Limb (tissue), 2 donors: ENCODE results near the gene RAP1GAP2.
"Not testable (repeated sequence)": the region's sequence is repeated elsewhere in the genome, so short reads cannot be mapped to it uniquely, and the experiment has no call there.

Experiments used
- DNase-seq, 2 donors: peaks; one replicate each; pipeline ENCODE4 v3.0.0-alpha.2; 2016; ENCODE audit errors: extremely low spot score in 2 of 2

The RAP1GAP2 gene

DNA sequence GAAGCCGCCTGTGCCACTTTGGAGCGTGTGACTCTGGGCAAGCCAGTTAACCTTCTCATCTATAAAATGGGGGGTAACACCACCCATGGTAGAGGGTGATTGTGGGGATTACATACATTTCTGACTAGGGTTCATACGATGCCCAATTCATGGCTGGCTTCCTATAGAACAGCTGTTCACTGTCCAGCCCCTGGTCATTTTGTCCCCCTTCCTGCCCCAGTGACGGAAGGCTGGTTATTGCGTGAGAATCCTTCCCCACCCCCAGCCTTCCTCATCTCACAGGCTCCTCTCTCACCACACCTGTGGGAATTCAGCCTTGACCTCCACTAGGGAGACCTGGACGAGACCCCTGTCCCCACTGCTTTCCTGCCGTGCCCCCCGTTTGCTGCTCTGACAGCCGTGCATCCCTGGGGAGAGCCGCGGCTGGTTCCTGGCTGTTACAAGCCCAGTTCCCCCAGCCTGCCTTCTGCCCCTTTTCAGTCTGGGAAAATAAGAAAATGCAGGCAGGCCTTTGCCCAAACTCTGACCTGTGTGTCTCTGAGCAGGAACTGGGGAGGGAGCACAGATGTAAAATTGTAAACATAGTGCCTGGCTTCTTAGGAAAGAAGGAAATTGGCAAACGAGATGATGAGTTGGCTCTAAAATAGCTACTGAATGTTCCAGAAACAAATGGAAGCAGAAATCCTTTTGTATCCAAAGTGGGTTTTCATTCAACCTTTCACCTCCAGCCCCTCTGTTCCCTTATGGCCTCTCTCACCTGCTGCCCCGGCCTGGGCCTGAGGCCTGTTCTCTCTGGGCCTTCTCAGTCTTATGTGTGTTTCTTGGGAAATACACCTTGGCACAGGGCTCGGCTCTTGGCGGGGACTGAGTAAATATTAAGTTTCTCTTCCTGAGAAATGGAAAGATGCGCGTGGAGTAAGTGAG lies 199.9 kb downstream of the RAP1GAP2 start:
- DNase-seq = no peak

DNA sequence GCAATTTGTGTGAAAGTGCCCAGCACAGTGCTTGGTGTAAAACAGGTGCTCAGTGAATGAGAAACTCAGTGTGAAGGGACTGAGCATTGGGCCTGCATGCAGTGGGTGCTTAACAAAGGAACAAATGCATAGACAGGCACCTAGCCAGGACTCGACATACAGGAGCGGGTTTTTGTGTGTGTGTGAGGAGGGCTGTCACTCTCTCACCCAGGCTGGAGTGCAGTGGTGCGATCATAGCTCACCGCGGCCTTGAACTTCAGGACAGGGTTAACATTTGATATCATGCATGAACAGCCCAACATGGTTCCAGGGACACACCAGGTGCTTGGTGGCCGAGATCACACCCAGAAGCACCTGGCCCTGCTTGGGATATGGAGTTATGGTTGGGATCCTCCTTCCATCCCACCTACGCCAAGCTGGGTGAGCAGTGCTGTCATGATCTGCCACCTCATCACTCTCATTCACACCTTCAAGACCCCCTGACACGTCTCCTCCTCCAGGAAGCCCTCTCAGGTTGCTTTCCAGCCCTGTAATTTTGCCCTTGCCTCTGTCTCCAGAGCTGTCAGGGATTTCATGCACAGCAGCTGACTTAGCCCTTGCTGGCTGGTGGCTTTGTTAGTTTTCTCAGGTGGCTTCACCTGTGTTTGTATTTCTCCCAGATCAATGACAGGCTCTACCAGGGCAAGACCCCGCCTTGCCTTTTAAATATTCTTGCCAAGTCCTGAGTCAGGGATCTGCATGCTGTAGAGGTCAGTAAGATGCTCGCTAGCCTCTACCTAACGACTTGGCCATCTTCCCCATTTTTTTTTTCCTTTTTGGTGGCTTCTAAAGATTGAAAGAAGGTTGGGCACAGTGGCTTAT lies 200.8 kb downstream of the RAP1GAP2 start:
- no peak for DNase-seq

DNA sequence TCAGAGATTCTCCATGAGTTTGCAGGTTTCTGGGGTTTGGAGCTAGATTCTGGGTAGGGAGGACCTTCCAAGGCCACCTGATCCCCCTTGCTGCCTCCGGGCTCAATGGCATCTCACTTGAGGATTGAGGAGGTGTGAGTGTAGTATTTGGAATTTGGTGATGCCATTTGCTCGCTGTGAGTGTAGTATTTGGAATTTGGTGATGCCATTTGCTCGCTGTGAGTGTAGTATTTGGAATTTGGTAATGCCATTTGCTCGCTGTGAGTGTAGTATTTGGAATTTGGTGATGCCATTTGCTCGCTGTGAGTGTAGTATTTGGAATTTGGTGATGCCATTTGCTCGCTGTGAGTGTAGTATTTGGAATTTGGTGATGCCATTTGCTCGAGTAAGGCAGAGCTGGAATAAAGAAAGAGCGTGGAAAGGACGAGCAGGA lies 202.2 kb downstream of the RAP1GAP2 start:
- DNase-seq = not testable (repeated sequence)

GRCh38 chr17:3002538-3003295 lies 206.5 kb downstream of the RAP1GAP2 start:
- no peak for DNase-seq

DNA sequence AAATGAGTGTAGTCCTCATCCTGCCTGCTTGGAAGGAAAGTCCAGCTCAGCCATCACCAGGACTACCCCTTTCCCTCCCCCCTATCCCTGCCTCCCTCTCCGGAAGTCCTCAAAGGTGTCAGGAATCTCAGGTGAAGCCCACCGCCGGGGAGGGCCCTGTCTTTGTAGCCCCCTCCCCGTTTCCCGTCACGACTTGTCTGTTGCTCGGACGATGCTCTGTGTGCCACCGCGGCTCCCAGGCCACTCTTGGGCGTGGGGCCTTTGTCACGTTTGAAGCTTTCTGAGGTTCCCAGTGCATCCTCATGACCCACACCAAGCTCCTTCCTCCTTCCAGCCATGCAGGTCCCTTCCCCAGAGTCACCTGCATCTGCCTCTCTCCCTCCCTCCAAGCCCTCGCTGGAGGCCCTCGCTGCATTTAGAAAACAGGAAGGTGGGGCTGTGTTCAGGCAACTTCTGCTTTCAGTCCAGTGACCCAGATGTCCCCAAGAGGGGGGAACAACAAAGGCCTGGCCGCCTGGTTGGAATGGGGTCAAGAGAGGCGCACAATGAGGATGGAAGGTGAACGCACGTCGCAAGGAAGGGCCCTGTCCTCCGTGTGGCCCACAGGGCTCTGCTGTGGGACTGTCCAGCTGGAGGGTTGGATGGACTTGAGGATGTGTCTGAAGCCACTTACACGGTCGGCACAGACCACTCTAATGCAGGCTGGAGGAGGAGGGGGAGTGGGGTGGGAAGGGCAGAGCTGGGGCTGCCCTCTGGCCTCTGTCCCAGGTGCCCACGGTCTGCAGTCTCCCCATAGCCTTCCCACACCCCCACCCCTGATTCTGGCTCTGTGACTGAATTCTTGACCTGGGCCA lies 207.3 kb downstream of the RAP1GAP2 start:
- DNase-seq = no peak

GRCh38 chr17:3004150-3004801 lies 208.0 kb downstream of the RAP1GAP2 start:
- peak; percentile 94 to 98 for DNase-seq

DNA sequence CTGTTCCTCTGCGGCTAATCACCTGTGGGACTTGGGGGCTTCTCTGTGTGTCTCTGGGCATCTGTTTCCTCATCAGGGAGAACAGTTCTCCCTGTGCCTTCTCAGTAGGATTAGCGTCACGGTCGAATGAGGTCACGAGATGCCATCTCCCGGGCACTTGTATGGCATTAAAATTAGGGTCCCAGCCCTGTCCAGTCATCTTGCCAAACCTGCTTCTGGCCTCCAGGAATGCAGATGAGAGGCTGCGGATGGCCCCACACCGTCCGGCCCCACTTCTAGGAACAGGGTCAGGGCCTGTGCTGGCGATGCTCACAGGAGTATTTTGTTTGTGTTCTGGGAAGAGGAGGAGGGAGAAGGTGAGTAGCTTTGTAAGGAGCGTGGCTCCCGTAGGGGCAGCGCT lies 208.7 kb downstream of the RAP1GAP2 start:
- DNase-seq = no peak

GRCh38 chr17:3005696-3006095 lies 209.5 kb downstream of the RAP1GAP2 start:
- DNase-seq = no peak

DNA sequence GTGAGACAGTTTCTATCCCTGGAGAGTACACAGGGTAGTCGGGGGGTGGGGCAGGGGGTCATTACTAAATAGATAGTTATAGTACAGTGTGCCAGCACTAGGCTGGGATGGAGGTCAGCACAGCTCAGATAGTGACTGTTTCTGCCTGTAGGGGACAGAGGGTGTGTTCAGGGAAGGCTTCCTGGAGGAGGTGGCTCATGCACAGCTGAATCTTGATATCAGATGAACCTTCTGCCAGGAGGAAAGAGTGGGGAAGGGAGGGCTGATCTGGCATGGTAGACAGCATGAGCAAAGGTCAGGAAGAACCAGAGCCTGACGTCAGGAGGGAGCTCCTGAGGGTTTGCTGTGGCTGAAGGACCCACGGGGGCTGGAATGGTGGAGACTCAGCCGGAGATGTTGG lies 210.6 kb downstream of the RAP1GAP2 start:
- DNase-seq = no peak

- DNase-seq = no peak
Observed at GRCh38 chr17:3007651-3008121, 211.4 kb downstream of the RAP1GAP2 start.

DNA sequence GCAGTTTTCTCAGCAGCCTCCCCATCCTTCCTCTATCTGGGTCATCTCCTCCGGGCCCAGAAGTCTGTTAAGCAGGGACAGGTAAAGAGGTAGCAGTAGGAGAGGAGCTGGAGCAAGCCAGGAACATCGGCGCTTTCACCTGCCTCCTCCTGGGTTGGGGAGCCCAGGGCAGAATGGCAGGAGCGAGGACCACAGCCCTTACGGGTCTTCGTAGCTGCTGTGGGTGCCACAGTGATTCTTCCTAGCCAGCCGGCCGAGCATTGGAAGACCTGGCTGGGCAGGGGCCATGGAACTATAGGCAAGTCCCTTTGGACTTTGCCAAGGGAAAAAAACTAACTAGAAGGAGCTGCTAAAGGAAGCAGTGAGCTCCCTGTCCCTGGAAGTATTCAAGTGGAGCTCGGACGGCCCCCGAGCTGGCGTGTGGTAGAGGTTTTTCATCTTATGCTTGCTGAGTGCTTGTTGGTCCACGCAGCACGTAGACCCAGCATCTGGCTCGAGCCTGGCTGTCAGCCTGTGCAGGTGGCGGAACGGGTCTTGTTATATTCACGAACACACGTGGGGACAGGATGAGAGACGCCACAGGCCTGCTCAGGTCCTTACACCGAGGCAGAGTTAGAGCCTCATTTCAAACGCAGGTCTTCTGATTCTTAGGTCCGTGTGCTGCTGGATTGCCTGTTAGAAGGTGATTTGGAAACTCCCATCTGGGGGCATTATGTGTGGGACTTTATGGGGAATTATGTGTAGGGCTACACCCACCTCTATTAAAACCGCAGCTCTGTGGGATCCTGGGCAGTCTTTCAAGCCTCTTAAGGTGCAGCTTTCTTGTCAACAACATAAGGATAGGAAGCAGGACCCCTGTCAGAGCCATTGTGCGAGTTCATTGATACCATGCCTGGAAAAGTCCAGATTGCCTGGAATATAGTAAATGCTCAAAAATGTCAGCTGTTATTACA lies 212.4 kb downstream of the RAP1GAP2 start:
- DNase-seq = no peak

DNA sequence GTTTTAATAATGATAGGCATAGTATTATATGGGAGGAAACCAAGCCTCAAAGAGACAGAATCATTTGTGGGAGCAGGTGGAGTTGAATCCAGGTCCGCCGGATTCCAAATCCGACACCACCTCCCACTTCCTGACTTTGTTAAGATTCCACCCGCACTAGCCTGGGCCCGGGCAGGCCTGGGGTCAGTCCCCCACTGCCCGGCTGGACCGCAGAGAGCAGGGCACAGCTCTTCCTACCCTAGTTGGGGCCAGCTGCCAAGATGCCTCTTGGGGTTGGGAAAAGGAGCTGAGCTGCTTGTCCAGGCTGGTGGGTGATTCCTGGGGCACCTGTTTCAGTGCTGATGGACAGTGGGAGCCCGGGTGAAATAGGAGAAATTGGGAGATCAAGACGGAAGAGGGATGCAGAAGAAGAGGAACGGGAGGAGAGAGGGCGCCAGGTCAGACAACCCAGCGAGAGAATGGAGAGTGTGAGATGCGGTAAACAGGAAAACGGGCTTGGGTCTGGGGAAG lies 213.2 kb downstream of the RAP1GAP2 start:
- no peak for DNase-seq

- no peak for DNase-seq
Observed at GRCh38 chr17:3011891-3012290, 215.7 kb downstream of the RAP1GAP2 start.

GRCh38 chr17:3012926-3013581 lies 216.8 kb downstream of the RAP1GAP2 start:
- DNase-seq = peak; percentile 51 to 77

DNA sequence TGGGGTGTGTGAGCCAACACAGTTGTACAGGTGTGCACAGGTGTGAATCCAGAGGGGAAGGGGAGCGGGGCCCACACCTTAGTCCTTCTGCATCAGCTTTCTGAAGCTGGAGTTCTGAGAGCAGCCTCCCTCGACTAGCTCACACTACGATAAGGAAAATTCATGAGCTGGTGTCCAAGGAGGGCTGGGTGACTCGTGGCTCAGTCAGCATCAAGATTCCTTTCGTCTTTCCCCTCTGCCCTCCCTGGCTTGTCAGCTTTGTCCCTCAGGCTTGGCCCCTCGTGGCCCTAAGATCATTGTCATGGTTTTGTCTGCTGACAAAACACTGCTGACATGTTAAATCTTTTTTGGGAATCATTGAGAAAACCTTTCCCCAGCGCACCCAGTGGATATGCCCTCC lies 219.7 kb downstream of the RAP1GAP2 start:
- no peak for DNase-seq

DNA sequence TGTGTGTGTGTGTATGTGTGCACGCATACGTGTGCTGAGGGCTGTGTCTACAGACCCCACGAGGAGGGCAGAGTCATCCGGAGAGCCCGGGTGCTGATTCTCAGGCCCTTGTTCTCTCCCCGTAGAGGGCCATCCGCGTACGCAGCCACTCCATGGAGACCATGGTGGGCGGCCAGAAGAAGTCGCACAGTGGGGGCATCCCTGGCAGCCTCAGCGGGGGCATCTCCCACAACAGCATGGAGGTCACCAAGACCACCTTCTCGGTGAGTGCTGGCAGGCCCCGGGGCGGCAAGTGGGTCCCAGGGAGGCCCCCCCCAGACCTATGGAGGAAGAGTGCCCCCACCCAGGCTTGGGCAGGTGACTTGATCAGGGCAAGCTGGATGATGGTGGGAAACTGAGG lies 221.7 kb downstream of the RAP1GAP2 start:
- no peak for DNase-seq

- DNase-seq = no peak
Observed at GRCh38 chr17:3019761-3020160, 223.5 kb downstream of the RAP1GAP2 start.

DNA sequence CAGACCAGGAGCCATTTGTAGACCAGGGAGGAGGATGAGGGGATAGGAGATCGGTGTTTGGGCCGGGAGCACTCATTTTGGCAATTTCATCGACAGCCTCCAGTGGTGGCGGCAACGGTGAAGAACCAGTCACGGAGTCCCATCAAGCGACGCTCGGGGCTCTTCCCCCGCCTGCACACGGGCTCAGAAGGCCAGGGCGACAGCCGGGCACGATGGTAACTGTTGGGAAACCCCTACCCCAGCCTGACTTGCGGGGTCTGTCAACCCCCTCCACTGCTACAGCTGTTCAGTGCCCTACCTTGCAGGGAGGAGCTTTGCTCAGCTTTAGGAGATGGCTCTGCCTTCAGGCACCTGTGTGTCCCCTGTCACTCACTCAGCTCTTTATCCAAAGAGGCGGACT lies 224.1 kb downstream of the RAP1GAP2 start:
- DNase-seq = no peak
